Activated CD4-positive, alpha-beta memory T cell treated with anti-CD3 and anti-CD28 coated beads for 36 hours (primary cell): ENCODE measurements around the gene KAZN. TPM values are rescaled to one million over a fixed set of nuclear protein-coding genes. Genes with fewer than 3 reads are reported as not detected.

Experiments used
- CTCF ChIA-PET: fragments of 350-600 bp; sonication (Branson Sonifier 250); formaldehyde crosslinking; loops from one replicate; lab custom pipeline; 2021; ENCODE audit warnings: antibody characterized with exemption, inconsistent platforms; lab: Charles Lee
- POLR2A ChIA-PET: fragments of 350-600 bp; sonication (Branson Sonifier 250); formaldehyde crosslinking; loops from one replicate; lab custom pipeline; 2021; ENCODE audit warnings: antibody characterized with exemption; lab: Charles Lee
- DNase-seq: peaks from one replicate; pipeline ENCODE4 v3.0.0-alpha.2; 2020
- H3K27ac Mint-ChIP-seq: one replicate; pipeline ENCODE4 v1.8.0; 2021; ENCODE audit warnings: mixed read lengths
- H3K27me3 Mint-ChIP-seq: one replicate; pipeline ENCODE4 v1.8.0; 2021; ENCODE audit warnings: mixed read lengths
- H3K36me3 Mint-ChIP-seq: one replicate; pipeline ENCODE4 v1.8.0; 2021; ENCODE audit warnings: mixed read lengths
- H3K4me1 Mint-ChIP-seq: one replicate; pipeline ENCODE4 v1.8.0; 2021; ENCODE audit warnings: low read depth, mixed read lengths
- H3K4me3 Mint-ChIP-seq: one replicate; pipeline ENCODE4 v1.8.0; 2021; ENCODE audit warnings: mild to moderate bottlenecking, mixed read lengths
- H3K9me3 Mint-ChIP-seq: one replicate; pipeline ENCODE4 v1.8.0; 2021; ENCODE audit warnings: mixed read lengths
- intact Hi-C: fragments of 100-400 bp; cut with micrococcal nuclease; formaldehyde crosslinking; loops from one replicate; pipeline ENCODE4 v1.15.1; 2023
- total RNA-seq, 2 experiments: library from RNA; stranded (reverse); gene quantifications; one replicate each; pipeline ENCODE4 v1.2.3, GENCODE V29; 2021

KAZN gene
- total RNA-seq, 2 experiments from 2014 or later, result 0.31 to 0.33 TPM

DNA sequence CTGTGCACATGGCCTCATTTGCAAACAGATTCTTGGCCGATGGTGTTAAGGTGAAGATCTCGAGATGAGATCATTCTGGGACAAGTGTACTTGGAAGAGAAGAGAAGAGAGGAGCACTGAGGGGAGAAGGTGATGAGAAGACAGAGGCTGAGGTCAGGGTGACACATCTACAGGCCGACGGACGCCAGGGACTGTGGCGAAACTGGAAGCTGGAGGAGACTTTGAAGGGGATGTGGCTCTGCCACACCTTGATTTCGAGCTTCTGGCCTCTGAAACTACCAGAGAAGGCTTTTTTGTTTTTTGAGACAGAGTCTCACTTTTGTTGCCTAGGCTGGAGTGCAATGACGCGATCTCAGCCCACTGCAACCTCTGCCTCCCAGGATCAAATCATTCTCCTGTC, 417.5 kb downstream of the KAZN start:
- POLR2A ChIA-PET, result no interaction called here
- CTCF ChIA-PET, result no interaction called here
- intact Hi-C loops, result no loop called here
- no peak overlapping the region for H3K4me3 Mint-ChIP-seq
- H3K4me1 Mint-ChIP-seq, result no peaks in the 10 kb centered on the region
- no peaks in the 10 kb centered on the region for H3K9me3 Mint-ChIP-seq
- H3K36me3 Mint-ChIP-seq, result no peaks in the 10 kb centered on the region
- H3K27me3 Mint-ChIP-seq, result no peaks in the 10 kb centered on the region
- no peak for DNase-seq
- H3K27ac Mint-ChIP-seq, result no peak overlapping the region

DNA sequence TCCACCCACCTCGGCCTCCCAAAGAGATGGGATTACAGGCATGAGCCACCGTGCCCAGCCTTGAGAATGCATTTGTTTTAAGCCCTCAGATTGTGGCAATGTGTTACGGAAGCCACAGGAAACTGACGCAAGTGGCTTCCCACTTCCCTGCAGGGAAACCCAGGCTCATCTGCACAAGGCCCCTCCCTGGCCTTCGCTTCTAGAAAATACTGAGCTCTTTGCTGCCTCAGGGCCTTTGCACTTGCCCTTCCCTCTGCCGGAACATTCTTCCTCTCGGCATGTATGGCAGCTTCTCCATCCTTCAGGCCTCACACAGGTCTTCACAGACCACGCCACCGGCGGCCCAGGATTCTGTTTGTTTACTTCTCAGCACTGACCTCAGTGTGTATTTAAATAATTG, 418.0 kb downstream of the KAZN start:
- POLR2A ChIA-PET, result no interaction called here
- DNase-seq, result no peak
- Mint-ChIP-seq H3K27me3 (no peaks in the 10 kb centered on the region), H3K4me3 (no peak overlapping the region), H3K36me3 (no peaks in the 10 kb centered on the region), H3K4me1 (no peaks in the 10 kb centered on the region), H3K27ac (no peak overlapping the region), H3K9me3 (no peaks in the 10 kb centered on the region)
- CTCF ChIA-PET, result no interaction called here
- intact Hi-C loops, result no loop called here

DNA sequence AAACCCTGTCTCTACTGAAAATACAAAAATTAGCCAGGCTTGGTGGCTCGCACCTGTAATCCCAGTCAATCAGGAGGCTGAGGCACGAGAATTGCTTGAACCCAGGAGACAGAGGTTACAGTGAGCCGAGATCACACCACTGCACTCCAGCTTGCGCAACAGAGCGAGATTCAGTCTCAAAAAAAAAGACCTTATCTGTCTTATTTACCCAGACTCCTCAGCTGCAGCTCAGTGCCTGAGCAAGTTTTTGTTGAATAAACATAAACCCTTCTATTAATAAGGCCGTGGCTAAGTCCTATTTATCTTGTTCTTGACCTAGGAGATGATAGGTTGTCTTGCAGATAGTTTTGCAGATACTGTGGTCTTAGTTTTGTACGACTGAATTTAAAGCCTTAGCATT, 418.6 kb downstream of the KAZN start:
- no peak for DNase-seq
- no peaks in the 10 kb centered on the region for H3K36me3 Mint-ChIP-seq
- H3K27me3 Mint-ChIP-seq, result no peaks in the 10 kb centered on the region
- no peaks in the 10 kb centered on the region for H3K9me3 Mint-ChIP-seq
- intact Hi-C loops, result no loop called here
- H3K27ac Mint-ChIP-seq, result no peak overlapping the region
- ChIA-PET CTCF (no interaction called here), POLR2A (no interaction called here)
- no peaks in the 10 kb centered on the region for H3K4me1 Mint-ChIP-seq
- no peak overlapping the region for H3K4me3 Mint-ChIP-seq

DNA sequence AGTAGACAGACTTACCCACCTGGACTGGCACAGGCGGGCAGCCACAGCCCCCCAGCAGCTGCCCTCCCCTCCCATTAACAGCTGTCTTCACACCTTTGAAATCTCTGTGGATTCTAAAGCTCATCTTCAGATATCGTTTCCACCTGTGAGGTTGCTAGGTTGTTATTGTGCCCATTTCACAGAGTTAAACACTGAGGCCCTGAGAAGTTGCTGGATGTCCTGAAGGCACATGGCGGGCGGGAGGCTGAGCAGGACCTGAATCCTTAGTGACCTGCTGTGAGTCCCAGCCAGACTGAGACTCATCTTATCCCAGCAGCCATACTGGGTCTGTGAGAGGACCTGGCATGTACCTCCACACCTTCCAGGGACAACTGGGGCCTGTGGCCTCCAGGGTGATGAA, 420.3 kb downstream of the KAZN start:
- Mint-ChIP-seq H3K36me3 (no peaks in the 10 kb centered on the region), H3K9me3 (no peaks in the 10 kb centered on the region), H3K4me1 (no peaks in the 10 kb centered on the region), H3K27me3 (no peaks in the 10 kb centered on the region), H3K4me3 (no peak overlapping the region), H3K27ac (no peak overlapping the region)
- ChIA-PET CTCF (interaction anchor here (0.8 kb wide), 1 partner anchor 9 kb away, joined by 3 read pairs; no protein-coding TSS in a partner anchor), POLR2A (no interaction called here)
- intact Hi-C loops, result no loop called here
- DNase-seq, result no peak

DNA sequence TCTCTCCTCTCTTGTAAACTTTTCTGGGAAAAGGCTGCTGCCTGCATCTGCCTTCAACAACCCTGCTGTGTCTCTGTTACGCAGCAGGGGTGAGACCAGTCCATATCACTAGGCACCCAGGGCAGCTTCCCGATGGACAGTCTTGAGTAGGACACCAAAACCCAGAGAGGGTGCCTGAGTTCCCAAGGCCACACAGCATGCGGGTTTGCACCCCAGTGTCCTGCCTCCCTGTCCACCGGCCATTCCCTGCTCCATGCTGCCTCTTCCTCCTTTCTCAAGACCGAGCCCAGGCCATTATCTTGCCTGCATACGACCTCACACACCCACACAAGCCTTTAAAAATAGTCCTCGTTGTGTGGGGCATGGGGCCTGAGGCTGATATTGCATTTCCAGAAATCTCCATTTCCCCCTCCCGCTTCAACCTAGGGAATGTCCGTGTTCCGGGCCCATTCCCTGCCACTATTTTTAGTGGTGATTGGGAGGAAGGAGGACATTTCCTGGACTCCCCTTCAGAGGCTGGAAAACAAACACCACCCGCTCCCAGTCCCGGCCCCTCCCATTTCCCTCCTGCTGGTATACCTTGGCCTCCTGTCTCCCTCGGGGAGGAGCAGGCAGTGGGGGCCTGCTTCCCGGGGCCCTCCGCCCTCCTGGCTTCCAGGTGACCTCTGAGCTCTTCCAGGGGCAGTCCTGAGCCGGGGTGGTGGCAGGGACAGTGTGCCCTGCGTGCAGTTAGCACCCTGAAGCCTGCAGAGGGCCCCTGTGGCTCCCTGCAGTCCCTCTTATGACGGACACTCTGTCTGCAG, 422.7 kb downstream of the KAZN start:
- H3K36me3 Mint-ChIP-seq, result no peaks in the 10 kb centered on the region
- POLR2A ChIA-PET, result no interaction called here
- no peaks in the 10 kb centered on the region for H3K27me3 Mint-ChIP-seq
- CTCF ChIA-PET, result no interaction called here
- no peak overlapping the region for H3K4me3 Mint-ChIP-seq
- no peak for DNase-seq
- H3K9me3 Mint-ChIP-seq, result no peaks in the 10 kb centered on the region
- intact Hi-C loops, result no loop called here
- no peak overlapping the region for H3K27ac Mint-ChIP-seq
- no peaks in the 10 kb centered on the region for H3K4me1 Mint-ChIP-seq

DNA sequence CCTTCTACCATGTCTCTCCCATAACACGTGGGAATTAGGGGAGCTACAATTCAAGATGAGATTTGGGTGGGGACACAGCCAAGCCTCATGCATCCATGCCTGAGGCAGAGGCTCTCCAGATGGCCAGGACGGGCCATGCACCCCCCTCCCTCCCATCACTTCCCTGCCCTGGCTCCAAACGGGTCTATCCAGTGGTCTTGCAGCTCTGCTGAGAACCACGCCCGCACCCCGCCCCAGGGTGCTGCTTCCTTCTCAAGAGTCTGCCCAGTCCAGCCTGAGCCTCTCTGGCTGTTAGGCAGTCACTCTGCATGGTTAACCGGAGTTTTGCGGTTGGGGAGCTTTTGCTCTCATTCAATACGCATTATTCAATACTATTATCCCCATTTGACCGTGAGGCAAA, 423.6 kb downstream of the KAZN start:
- no peak overlapping the region for H3K27ac Mint-ChIP-seq
- CTCF ChIA-PET, result no interaction called here
- no peaks in the 10 kb centered on the region for H3K36me3 Mint-ChIP-seq

DNA sequence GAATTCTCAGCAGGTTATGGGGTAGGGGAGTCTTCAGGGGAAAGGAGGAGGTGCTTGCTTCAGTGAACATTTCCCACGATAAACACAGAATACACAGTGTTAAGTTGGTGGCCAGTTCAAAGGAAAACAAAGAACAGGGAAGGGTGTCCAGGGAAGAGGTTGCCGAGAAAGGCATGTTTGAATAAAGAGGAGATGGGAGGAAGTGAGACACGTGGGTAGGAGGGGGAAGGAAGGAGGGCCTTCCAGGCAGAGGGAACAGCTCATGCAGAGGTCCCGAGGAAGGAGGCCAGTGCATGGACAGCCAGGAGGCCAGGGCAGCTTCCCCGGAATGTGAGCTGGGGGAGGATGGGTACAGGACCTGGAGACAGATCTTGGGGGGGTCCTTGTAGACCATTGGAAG, 424.7 kb downstream of the KAZN start:
- CTCF ChIA-PET, result no interaction called here
- H3K36me3 Mint-ChIP-seq, result no peaks in the 10 kb centered on the region
- H3K4me1 Mint-ChIP-seq, result no peaks in the 10 kb centered on the region
- no peak overlapping the region for H3K4me3 Mint-ChIP-seq
- no peak for DNase-seq
- no peaks in the 10 kb centered on the region for H3K27me3 Mint-ChIP-seq
- POLR2A ChIA-PET, result no interaction called here
- no peaks in the 10 kb centered on the region for H3K9me3 Mint-ChIP-seq
- intact Hi-C loops, result no loop called here
- H3K27ac Mint-ChIP-seq, result no peak overlapping the region

More for the DNA sequence above, 423.6 kb downstream of the KAZN start:
- Mint-ChIP-seq H3K4me1 (no peaks in the 10 kb centered on the region), H3K4me3 (no peak overlapping the region), H3K9me3 (no peaks in the 10 kb centered on the region), H3K27me3 (no peaks in the 10 kb centered on the region)
- intact Hi-C loops, result no loop called here
- POLR2A ChIA-PET, result no interaction called here
- DNase-seq, result no peak

DNA sequence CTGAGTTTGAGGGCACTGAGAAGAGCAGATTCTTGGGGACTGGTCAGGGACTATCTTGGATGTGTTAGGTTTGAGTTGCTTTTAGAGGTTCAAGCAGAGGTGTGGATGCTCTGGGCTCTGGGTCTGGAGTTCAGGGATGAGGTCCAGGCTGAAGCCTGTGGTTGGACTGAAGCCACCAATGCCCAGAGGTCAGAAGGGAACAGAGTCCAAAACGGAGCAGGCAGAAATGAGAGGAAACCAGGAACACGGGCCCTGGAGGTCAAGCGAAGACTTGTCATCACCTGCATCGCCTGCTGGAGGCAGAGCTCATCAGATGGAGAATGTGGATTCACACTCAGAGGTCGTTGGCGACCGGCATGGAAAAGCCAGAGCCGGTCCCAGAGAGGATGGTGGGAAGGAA, 425.5 kb downstream of the KAZN start:
- no peak for DNase-seq
- Mint-ChIP-seq H3K27me3 (peaks cover 3% of the 10 kb centered on the region), H3K9me3 (no peaks in the 10 kb centered on the region), H3K27ac (no peak overlapping the region), H3K4me3 (no peak overlapping the region), H3K4me1 (no peaks in the 10 kb centered on the region), H3K36me3 (no peaks in the 10 kb centered on the region)
- POLR2A ChIA-PET, result no interaction called here
- intact Hi-C loops, result no loop called here
- CTCF ChIA-PET, result no interaction called here

DNA sequence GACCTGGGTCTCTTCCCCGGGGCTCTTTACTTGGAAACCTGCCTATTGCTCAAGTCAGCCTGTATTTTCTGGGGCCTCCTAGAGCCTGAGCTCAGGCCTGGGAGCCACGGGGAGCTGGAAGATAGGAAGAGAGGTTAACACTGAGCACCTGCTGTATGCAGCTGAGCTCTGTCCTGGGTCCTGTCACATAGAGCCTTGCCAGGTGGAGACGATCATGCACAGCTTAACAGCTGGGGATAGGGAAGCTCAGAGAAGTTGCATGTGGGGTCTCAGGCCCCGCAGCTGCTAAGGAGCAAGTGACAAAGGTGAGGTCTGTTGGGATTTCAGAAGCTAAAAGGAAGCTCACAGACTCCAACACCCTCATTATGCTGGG, 427.6 kb downstream of the KAZN start:
- H3K36me3 Mint-ChIP-seq, result no peaks in the 10 kb centered on the region
- H3K4me1 Mint-ChIP-seq, result no peaks in the 10 kb centered on the region
- H3K9me3 Mint-ChIP-seq, result no peaks in the 10 kb centered on the region
- no peak for DNase-seq
- no peak overlapping the region for H3K27ac Mint-ChIP-seq
- H3K4me3 Mint-ChIP-seq, result no peak overlapping the region
- H3K27me3 Mint-ChIP-seq, result peaks cover 3% of the 10 kb centered on the region
- intact Hi-C loops, result no loop called here
- CTCF ChIA-PET, result interaction anchor here (1.5 to 3.3 kb wide), 2 partner anchors 10 to 247 kb away, joined by 3 to 18 read pairs; no protein-coding TSS in a partner anchor
- POLR2A ChIA-PET, result no interaction called here

DNA sequence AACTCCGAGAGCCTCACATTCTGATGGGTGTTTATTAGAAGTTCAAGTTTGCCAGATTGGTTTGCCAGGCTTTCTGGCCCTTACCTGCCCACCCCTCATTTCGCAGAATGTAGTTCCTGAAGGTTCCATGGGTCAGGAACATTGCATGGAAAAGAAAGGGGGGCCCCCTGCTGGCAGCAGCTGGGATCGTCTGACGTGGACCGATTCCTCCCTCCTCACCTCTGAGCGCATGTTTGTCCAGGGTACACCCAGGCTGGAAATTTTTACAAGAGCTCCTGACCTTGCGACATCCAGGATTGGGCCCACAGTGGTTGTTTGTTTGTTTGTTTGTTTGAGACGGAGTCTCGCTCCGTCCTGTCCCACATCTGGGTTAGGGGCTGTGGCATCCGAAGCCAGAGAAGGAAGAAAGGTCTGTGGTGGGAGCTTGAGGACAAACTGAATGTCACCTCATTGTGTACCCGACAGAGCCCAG, 429.1 kb downstream of the KAZN start:
- peak; percentile 51 for DNase-seq
- ChIA-PET CTCF (interaction anchor here (0.6 to 3.3 kb wide), 10 partner anchors 9 to 633 kb away, joined by 3 to 18 read pairs (median 3); no protein-coding TSS in a partner anchor), POLR2A (no interaction called here)
- no peaks in the 10 kb centered on the region for H3K36me3 Mint-ChIP-seq
- peaks cover 5% of the 10 kb centered on the region for H3K27me3 Mint-ChIP-seq
- H3K9me3 Mint-ChIP-seq, result no peaks in the 10 kb centered on the region
- H3K4me1 Mint-ChIP-seq, result no peaks in the 10 kb centered on the region
- intact Hi-C loops, result no loop called here
- no peak overlapping the region for H3K27ac Mint-ChIP-seq
- no peak overlapping the region for H3K4me3 Mint-ChIP-seq

DNA sequence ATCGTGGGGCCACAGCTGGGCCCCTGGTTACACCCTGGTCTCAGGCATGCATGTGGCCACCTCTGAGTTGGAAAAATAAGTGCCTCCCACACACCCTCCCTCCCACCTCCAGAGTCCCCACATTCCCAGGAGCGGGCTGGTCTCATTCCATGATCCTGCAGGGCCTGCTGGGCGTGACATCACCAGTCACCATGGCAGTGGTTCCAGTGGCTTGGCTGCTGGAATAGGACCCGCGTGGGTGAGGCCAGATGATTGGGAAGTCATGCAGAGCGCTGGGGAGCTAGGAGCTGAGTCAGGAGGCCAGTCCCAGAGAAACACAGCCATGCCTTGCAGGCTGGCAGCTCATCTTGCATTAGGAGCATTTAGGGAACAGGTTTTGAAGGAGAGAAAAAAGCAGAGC, 429.6 kb downstream of the KAZN start:
- H3K4me3 Mint-ChIP-seq, result no peak overlapping the region
- POLR2A ChIA-PET, result no interaction called here
- H3K4me1 Mint-ChIP-seq, result no peaks in the 10 kb centered on the region
- intact Hi-C loops, result no loop called here
- no peaks in the 10 kb centered on the region for H3K9me3 Mint-ChIP-seq
- no peaks in the 10 kb centered on the region for H3K36me3 Mint-ChIP-seq
- DNase-seq, result no peak
- peaks cover 5% of the 10 kb centered on the region for H3K27me3 Mint-ChIP-seq
- CTCF ChIA-PET, result interaction anchor here (0.6 to 3.3 kb wide), 11 partner anchors 10 to 634 kb away, joined by 3 to 18 read pairs (median 3); no protein-coding TSS in a partner anchor
- no peak overlapping the region for H3K27ac Mint-ChIP-seq

DNA sequence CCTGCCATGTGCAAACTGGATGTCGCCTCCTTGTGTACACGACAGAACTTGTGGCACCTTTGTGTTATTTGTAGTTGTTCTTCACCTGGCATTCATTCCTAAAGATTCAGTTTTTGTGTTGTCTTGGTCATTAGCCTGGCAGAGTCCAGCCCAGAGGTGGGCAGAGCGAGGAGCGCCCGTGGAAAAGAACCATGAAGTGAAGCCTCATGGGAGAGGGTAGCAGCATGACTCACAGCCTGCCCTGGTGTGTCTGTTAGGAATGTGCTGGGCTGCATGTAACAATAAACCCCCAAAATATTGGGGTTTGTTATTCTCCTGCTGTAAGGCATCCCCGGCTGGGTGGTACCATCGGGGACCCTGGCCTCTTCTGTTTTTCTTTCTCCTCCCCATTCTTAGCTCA, 430.1 kb downstream of the KAZN start:
- Mint-ChIP-seq H3K4me1 (peaks cover 4% of the 10 kb centered on the region), H3K9me3 (no peaks in the 10 kb centered on the region), H3K27me3 (peaks cover 5% of the 10 kb centered on the region), H3K36me3 (no peaks in the 10 kb centered on the region), H3K27ac (no peak overlapping the region), H3K4me3 (no peak overlapping the region)
- ChIA-PET POLR2A (no interaction called here), CTCF (interaction anchor here (0.8 to 1.4 kb wide), 3 partner anchors 10 to 48 kb away, joined by 3 to 4 read pairs (median 3); no protein-coding TSS in a partner anchor)
- intact Hi-C loops, result no loop called here
- DNase-seq, result no peak

DNA sequence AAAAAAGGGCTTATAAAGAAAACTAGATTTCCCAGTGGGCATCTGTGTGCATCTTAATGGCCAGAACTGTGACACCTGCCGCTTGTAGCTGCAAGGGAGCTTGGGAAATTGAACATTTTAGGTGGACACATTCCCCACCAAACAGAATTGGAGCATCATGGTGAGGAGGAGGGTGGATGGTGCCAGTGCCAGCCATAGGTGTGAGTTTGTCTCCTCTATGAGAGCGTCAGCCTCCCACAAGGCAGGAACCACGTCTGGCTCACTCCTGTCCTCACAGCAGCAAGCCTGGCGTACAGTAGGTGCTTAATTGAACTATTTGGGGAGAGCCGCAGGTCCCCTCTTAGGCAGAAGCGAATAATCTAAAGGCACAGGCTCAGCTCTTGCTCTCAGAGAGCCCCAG, 430.6 kb downstream of the KAZN start:
- H3K4me3 Mint-ChIP-seq, result no peak overlapping the region
- peaks cover 5% of the 10 kb centered on the region for H3K27me3 Mint-ChIP-seq
- POLR2A ChIA-PET, result no interaction called here
- H3K9me3 Mint-ChIP-seq, result no peaks in the 10 kb centered on the region
- H3K27ac Mint-ChIP-seq, result no peak overlapping the region
- H3K4me1 Mint-ChIP-seq, result peaks cover 8% of the 10 kb centered on the region
- CTCF ChIA-PET, result no interaction called here
- intact Hi-C loops, result no loop called here
- H3K36me3 Mint-ChIP-seq, result no peaks in the 10 kb centered on the region
- DNase-seq, result no peak
